HG02678 (cell line): ENCODE data around the gene IQCK.
"Not testable (repeated sequence)": the region's sequence is repeated elsewhere in the genome, so short reads cannot be mapped to it uniquely, and the experiment has no call there.

Experiments
- ATAC-seq: cut with Tn5 transposase; IDR thresholded peaks from one replicate; pipeline ENCODE4 v1.9.1; 2021; ENCODE audit warnings: mild to moderate bottlenecking, moderate library complexity; ENCODE audit not compliant: unreplicated experiment

Gene IQCK

GRCh38 chr16:19717741-19718623 is at the start of gene IQCK, which contains the start of gene KNOP1:
Gene IQCK, plus strand, starts transcription at chr16:19718271. Its CDS starts 36 bp downstream, at chr16:19718307.
Gene KNOP1, minus strand, starts transcription at chr16:19718227. Its CDS starts 3,192 bp downstream, at chr16:19715035.
- ATAC-seq, result peak; percentile 91

DNA sequence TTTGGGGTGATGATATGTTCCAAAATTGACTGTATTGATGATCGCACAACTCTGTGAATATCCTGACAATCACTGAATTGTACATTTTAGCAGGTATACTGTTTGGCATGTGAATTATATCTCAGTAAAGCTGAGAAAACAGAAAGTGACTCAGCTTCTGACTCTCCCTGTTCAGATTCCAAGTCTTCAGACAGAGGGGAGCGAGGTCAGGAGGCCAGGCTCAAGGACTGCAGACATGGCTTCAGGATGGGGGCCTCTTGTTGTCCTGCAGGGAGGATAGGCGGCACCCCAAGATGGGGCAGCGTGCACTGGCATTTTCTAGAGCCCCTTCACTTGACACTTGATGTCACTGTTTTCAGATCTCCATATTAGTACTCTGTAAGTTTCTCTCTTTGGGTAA is 45.7 kb upstream of the IQCK start:
- ATAC-seq, result no peak

DNA sequence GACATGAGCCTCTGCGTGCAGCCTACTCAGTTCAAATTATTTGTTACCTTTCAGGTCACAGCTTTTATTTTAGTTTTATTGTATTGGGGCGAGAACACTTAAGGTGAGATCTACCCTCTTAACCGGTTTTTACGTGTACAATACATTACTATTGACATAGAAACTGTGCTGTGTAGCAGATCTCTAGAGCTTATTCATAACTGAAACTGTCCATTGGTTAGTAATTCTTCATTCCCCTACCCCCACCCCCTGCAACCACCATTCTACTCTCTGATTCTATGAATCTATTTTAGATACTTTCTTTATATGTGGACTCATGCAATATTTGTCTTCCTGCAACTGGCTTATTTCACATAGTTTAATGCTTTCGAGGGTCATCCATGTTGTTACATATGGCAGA is 43.6 kb upstream of the IQCK start:
- ATAC-seq, result no peak

GRCh38 chr16:19677402-19677801 is 40.7 kb upstream of the IQCK start:
- ATAC-seq, result no peak

GRCh38 chr16:19678804-19679203 is 39.3 kb upstream of the IQCK start:
- no peak for ATAC-seq

DNA sequence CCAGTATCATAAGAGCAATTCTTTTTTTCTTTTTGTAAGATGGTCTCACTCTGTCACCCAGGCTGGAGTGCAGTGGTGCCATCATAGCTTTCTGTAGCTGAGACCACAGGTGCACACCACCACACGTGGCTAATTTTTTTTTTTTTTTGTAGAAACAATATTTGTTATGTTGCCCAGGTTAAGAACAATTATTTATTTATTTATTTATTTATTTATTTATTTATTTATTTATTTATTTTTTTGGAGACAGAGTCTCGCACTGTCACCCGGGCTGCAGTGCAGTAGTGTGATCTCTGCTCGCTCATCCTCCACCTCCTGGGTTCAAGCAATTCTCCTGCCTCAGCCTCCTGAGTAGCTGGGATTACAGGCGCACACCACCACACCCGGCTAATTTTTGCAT is 38.8 kb upstream of the IQCK start:
- ATAC-seq, result not testable (repeated sequence)

DNA sequence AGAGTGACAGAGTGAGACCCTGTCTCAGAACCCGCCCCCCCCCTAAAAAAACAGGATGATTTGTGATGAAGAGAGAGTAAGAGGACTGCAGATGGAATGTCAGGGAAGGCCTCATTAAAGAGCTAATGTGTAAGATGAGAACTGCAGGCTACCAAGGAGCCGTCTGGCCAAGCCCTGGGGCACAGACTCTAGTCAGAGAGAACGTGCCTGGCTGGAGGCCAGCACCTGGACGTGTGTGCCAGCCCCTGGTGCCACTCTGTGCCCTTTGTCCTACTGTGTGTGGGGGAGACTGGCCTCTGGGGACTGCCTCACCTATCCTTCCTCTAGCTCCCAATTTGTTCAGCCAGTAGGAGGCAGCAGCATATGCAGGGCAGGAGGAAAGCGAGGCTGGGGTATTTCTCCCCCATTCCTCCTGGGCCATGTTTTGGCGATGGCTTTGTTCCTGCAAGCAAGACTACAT is 37.2 kb upstream of the IQCK start:
- no peak for ATAC-seq

DNA sequence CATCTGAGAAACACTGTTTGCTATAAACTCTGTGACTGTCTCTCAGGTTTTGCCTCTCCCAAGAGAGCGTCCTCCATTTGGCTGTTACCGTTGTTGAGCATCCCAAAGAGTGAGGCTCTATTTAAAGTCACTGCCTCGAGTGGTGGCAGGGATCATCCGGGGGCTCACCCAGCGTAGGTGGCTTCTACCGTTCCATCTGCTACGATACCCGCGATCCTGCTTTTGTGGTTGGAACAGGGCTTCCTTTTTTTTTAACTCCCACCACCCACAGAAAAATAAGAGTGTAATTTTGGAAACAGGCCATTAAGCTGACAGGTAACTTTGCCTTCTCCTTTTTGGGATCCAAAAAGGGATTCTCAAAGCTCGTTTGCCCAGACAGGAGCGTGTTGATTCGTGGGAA is 36.4 kb upstream of the IQCK start:
- ATAC-seq, result no peak

- no peak for ATAC-seq
These were observed 34.4 kb upstream of the IQCK start for GRCh38 chr16:19683453-19684236.

DNA sequence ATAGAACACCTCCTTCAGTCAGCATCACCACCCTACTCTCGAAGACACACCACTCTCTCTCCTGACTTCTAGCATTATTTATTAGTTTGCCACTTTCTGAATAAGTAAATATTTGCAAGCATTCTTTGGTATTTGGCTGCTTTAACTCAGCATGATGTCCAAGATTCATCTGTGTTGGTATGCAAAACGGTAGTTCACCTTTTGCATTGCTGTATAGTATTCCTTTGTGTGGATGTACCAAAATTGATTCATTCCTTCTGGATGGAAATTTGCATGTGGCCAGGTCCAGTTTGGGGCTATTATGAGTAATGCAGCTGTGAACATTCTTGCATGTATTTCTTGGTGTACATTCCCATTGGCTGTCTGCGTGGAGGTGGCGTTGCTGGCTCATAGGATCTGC is 32.9 kb upstream of the IQCK start:
- no peak for ATAC-seq

DNA sequence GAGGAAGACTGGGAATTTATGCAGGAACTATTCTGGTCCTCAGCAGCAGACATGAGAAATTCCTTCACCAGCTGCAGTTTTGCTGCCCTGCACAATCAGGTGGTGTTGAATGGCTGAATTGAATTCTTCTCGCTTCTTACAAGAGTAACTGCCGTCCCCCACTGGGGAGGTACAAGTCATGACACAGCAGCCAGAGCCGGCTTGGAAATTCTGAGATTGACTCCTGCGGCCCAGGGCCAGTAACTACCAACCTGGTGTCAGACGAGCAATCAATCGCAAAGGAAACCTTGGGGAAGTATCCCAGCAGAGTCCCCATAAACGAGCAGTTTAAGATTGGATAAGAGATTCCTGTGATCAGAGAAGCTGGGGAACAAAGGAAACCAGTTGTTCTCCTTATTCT is 30.8 kb upstream of the IQCK start:
- ATAC-seq, result no peak

DNA sequence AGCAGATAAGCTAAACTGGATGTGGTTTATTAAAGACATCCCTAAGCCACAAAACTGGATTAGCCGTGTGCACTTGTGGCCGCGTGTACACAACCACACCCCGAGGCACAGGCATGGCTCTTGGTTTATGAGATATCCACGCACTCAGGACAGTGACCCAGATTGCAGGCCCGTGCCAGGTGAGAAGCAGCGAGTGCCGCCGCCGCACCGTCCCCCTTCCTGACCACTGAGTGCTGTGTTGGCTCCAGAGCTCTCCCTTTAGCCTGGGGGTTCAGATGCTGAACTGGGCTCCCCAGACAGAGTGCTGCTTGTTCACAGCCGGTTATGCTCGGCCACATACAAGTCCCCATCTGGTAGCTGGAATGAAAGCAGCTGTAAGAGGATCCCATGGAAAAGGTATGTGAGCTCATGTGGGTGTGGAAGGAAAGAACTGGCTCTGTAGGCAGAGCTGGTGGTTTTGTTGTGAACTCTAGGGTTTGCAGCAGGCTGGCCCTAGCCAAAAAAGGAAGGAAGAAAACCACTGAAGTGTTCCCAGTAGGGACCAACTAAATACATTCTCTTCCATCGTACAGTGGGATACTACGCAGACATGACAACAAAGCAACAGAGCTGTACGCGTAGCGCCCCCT is 29.6 kb upstream of the IQCK start:
- ATAC-seq, result no peak

GRCh38 chr16:19689342-19689741 is 28.7 kb upstream of the IQCK start:
- no peak for ATAC-seq

DNA sequence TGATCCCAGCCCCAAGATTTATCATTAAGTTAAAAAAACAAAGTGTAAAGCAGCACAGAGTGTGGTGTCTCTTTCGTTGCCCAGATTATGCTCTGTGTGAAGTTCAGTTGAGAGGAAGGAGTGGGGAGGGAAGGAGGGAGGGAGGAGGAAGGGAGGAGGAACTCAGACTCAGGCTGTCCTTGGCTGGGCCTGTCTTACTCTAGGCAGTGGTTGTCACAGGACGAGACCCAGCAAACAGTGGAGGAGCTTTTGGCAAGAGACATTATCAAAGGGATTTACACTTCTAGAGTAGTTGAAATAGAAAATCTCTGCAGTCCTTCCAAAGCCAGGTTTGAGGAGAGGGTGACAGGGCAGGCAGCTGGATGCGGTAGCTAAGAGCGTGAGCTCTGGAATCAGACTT is 27.9 kb upstream of the IQCK start:
- no peak for ATAC-seq

GRCh38 chr16:19691161-19691711 is 26.8 kb upstream of the IQCK start:
- no peak for ATAC-seq

GRCh38 chr16:19694989-19695388 is 23.1 kb upstream of the IQCK start:
- ATAC-seq, result no peak

GRCh38 chr16:19696328-19696727 is 21.7 kb upstream of the IQCK start:
- ATAC-seq, result no peak

GRCh38 chr16:19696961-19697360 is 21.1 kb upstream of the IQCK start:
- no peak for ATAC-seq

GRCh38 chr16:19697756-19698318 is 20.2 kb upstream of the IQCK start:
- no peak for ATAC-seq
